ENCODE data around the gene PRR23E.

- TF ChIP-seq CTCF (IDR thresholded peaks at IDR 0.05) = no peak
- TF ChIP-seq ZFX (IDR thresholded peaks at IDR 0.05; ENCODE audit: borderline replicate concordance) = no peak
Measured at GRCh38 chr3:127212231-127212630, 19.3 kb downstream of the PRR23E start.

Data from 22Rv1 (cell line).